Esophagus squamous epithelium (tissue), 4 donors: Measurements from ENCODE around the gene PTPRN2.

ENCODE experiments used
- CTCF ChIP-seq, 6 experiments: fragments of 450-650 bp in 4 of 6; fragments of 200-600 bp in 2 of 6; sonication (generic) in 2 of 6; IDR thresholded peaks; one replicate each; pipeline ENCODE4 v1.5.1; 2016 to 2019; ENCODE audit warnings: antibody characterized with exemption in 6 of 6, mild to moderate bottlenecking in 4 of 6, moderate library complexity in 4 of 6
- POLR2A ChIP-seq, 4 donors: fragments of 450-650 bp; IDR thresholded peaks; one replicate each; pipeline ENCODE4 v1.6.1; 2017; ENCODE audit warnings: antibody characterized with exemption in 4 of 4, mild to moderate bottlenecking in 4 of 4, moderate library complexity in 3 of 4

GRCh38 chr7:158489462-158490155 is 98.0 kb downstream of the PTPRN2 start:
- TF ChIP-seq CTCF (IDR thresholded peaks at IDR 0.05) (no peak), POLR2A (IDR thresholded peaks at IDR 0.05) (no peak)
